ENCODE results near the gene ANKS3.

Gene ANKS3

GRCh38 chr16:4726616-4727015 lies 7.5 kb downstream of the ANKS3 start:
- Histone ChIP-seq H3K9ac (ENCODE audit: low read depth, low read length) (no peak overlapping the region), H3K36me3 (ENCODE audit: insufficient read depth, low read length) (peaks cover 20% of the 10 kb centered on the region), H3K9me3 (ENCODE audit: control insufficient read depth, insufficient read depth, low read length) (no peaks in the 10 kb centered on the region), H3K4me1 (ENCODE audit: insufficient read depth, low read length) (no peaks in the 10 kb centered on the region)

- Histone ChIP-seq H3K36me3 (ENCODE audit: insufficient read depth, low read length) (peaks cover 16% of the 10 kb centered on the region), H3K4me1 (ENCODE audit: insufficient read depth, low read length) (no peaks in the 10 kb centered on the region), H3K9me3 (ENCODE audit: control insufficient read depth, insufficient read depth, low read length) (no peaks in the 10 kb centered on the region), H3K9ac (ENCODE audit: low read depth, low read length) (no peak overlapping the region)
These were observed 9.3 kb downstream of the ANKS3 start for GRCh38 chr16:4724661-4725270.

GRCh38 chr16:4723071-4723767 lies 10.9 kb downstream of the ANKS3 start:
- H3K9ac ChIP-seq (ENCODE audit: low read depth, low read length): no peak overlapping the region
- no peaks in the 10 kb centered on the region; the same call in 1 of the 2 replicates for H3K4me1 ChIP-seq (ENCODE audit: insufficient read depth, low read length)
- peaks cover 11% of the 10 kb centered on the region; the same call in 1 of the 2 replicates for H3K36me3 ChIP-seq (ENCODE audit: insufficient read depth, low read length)
- H3K9me3 ChIP-seq (ENCODE audit: control insufficient read depth, insufficient read depth, low read length): no peaks in the 10 kb centered on the region

GRCh38 chr16:4718466-4718865 lies 15.6 kb downstream of the ANKS3 start:
- Histone ChIP-seq H3K36me3 (ENCODE audit: insufficient read depth, low read length) (no peaks in the 10 kb centered on the region), H3K9ac (ENCODE audit: low read depth, low read length) (no peak overlapping the region; the same call in 1 of the 2 replicates), H3K4me1 (ENCODE audit: insufficient read depth, low read length) (peaks cover 3% of the 10 kb centered on the region), H3K9me3 (ENCODE audit: control insufficient read depth, insufficient read depth, low read length) (no peaks in the 10 kb centered on the region)

GRCh38 chr16:4714996-4715395 lies 19.1 kb downstream of the ANKS3 start:
- H3K9ac ChIP-seq (ENCODE audit: low read depth, low read length): no peak overlapping the region
- H3K4me1 ChIP-seq (ENCODE audit: insufficient read depth, low read length): peaks cover 3% of the 10 kb centered on the region
- H3K36me3 ChIP-seq (ENCODE audit: insufficient read depth, low read length): peaks cover 5% of the 10 kb centered on the region; the same call in 1 of the 2 replicates
- H3K9me3 ChIP-seq (ENCODE audit: control insufficient read depth, insufficient read depth, low read length): no peaks in the 10 kb centered on the region

DNA sequence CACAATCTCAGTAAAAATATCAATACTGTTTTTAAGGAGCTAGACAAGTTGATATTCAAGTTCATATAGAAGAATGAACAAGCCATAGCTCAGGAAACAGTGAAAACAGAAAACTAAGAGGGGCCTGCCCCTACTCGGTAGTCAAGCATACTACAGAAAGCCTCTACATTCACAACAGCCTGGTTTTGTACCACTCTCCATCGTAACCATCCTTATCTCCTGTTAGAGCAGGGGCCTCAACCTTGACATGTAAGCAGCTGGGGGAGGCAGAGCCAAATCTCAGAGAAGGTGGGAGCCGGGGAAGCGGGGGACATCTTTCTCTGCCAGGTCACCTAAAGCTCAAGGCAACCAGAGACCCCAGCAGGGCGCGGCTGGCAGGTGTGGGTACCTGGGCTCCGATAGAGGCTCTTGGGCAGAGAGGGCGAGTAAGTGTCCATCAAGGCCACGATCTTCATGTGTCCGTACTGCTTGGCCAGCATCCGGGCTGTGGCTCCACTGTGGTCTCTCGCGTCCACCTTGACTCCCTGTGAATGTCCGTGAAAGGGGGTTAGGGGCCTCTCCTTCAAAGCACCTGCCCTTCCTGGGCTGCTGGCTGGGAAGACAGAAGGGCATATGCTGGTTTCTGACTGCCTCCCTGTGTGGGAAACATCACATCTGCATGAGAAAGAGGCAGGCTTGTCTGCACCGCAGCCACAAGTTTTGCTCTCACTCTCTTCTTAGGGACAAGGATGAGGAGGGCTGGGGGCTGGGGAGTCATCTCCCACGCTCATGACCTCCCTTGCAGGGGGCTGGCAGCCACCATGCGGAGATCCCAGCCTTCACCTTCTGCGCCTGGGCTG lies 20.2 kb downstream of the ANKS3 start:
- no peak overlapping the region for H3K9ac ChIP-seq (ENCODE audit: low read depth, low read length)
- H3K36me3 ChIP-seq (ENCODE audit: insufficient read depth, low read length): peaks cover 10% of the 10 kb centered on the region; the same call in 1 of the 2 replicates
- no peaks in the 10 kb centered on the region for H3K9me3 ChIP-seq (ENCODE audit: control insufficient read depth, insufficient read depth, low read length)
- peaks cover 3% of the 10 kb centered on the region for H3K4me1 ChIP-seq (ENCODE audit: insufficient read depth, low read length)

DNA sequence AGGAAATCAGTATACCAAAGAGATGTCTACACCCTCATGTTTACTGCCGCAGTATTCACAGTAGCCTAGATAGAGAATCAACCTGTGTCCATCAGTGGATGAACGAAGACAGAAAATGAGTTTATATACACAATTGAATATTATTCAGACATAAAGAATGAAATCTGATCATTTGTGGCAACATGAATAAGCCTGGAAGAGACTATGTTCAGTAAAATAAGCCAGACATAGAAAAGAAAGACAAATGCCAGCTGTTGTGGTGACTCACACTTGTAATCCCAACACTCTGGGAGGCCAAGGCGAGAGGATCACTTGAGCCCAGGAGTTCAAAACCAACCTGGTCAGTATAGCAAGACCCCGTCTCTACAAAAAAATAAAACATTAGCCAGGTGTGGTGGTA lies 24.6 kb downstream of the ANKS3 start:
- H3K9ac ChIP-seq (ENCODE audit: low read depth, low read length): no peak overlapping the region
- no peaks in the 10 kb centered on the region for H3K9me3 ChIP-seq (ENCODE audit: control insufficient read depth, insufficient read depth, low read length)
- peaks cover 10% of the 10 kb centered on the region for H3K36me3 ChIP-seq (ENCODE audit: insufficient read depth, low read length)
- peaks cover 3% of the 10 kb centered on the region for H3K4me1 ChIP-seq (ENCODE audit: insufficient read depth, low read length)

GRCh38 chr16:4706871-4707270 lies 27.2 kb downstream of the ANKS3 start:
- H3K9ac ChIP-seq (ENCODE audit: low read depth, low read length): no peak overlapping the region
- no peaks in the 10 kb centered on the region for H3K9me3 ChIP-seq (ENCODE audit: control insufficient read depth, insufficient read depth, low read length)
- peaks cover 15% of the 10 kb centered on the region for H3K36me3 ChIP-seq (ENCODE audit: insufficient read depth, low read length)
- no peaks in the 10 kb centered on the region for H3K4me1 ChIP-seq (ENCODE audit: insufficient read depth, low read length)

DNA sequence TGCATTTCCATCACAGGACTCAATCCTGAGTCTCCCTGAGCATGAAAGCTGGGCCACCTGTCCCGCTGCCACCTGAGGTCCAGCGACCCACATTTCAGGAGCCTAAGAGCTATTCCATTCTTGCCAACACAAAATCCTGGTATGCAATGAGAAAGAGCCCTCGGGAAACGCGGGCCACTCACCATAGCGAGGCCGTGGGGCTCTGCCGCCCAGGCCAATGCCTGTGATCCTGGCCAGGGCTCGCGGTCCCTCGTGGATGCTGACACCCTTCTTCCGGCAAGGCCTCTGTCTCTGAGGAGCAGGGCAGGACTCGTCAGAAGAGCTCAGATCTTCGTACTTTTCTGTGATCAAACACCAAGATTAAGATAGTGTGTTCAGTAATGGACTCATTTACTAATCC lies 29.2 kb downstream of the ANKS3 start:
- Histone ChIP-seq H3K4me1 (ENCODE audit: insufficient read depth, low read length) (no peaks in the 10 kb centered on the region), H3K9me3 (ENCODE audit: control insufficient read depth, insufficient read depth, low read length) (no peaks in the 10 kb centered on the region), H3K36me3 (ENCODE audit: insufficient read depth, low read length) (peaks cover 12% of the 10 kb centered on the region), H3K9ac (ENCODE audit: low read depth, low read length) (no peak overlapping the region)

DNA sequence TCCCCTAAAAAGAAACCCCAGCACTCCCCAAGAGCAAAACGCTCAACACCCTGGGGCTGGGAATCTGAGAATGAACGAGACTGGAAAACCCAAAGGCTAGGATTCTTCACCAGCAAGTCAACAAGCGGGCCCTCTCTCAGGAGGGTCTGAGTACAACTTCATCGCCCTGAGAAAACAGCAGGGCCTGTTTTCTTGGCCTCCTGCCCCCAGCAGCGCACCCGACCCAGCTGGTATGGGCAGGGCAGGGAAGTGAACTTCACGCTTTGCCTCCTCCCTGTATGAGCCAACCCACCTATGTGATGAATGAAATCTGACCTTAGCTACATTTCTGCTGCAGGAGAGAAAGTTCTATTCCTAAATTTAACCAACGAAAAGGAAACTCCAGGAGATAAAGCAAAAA lies 29.6 kb downstream of the ANKS3 start:
- Histone ChIP-seq H3K9me3 (ENCODE audit: control insufficient read depth, insufficient read depth, low read length) (no peaks in the 10 kb centered on the region), H3K4me1 (ENCODE audit: insufficient read depth, low read length) (no peaks in the 10 kb centered on the region), H3K36me3 (ENCODE audit: insufficient read depth, low read length) (peaks cover 10% of the 10 kb centered on the region), H3K9ac (ENCODE audit: low read depth, low read length) (no peak overlapping the region)

GRCh38 chr16:4703906-4704305 lies 30.2 kb downstream of the ANKS3 start:
- H3K9ac ChIP-seq (ENCODE audit: low read depth, low read length): no peak overlapping the region
- H3K36me3 ChIP-seq (ENCODE audit: insufficient read depth, low read length): peaks cover 13% of the 10 kb centered on the region
- H3K4me1 ChIP-seq (ENCODE audit: insufficient read depth, low read length): no peaks in the 10 kb centered on the region
- no peaks in the 10 kb centered on the region for H3K9me3 ChIP-seq (ENCODE audit: control insufficient read depth, insufficient read depth, low read length)

DNA sequence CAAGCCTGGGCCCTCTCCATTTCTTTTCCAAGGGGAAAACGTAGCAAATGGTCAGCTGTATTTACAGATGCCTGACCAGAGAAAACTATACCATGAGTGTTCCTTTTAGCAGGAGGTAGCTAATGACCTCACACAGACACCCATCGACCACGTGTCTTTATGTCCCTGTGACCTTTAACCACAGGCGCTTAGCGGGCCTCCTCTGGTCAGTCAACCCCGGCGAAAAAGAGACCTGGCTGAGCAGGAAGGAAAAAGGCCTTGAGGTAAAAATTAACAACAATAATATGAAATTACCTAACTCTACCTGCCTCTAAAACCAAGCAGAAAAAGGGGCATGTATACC lies 31.6 kb downstream of the ANKS3 start:
- H3K36me3 ChIP-seq (ENCODE audit: insufficient read depth, low read length): peaks cover 17% of the 10 kb centered on the region
- no peak overlapping the region for H3K9ac ChIP-seq (ENCODE audit: low read depth, low read length)
- H3K9me3 ChIP-seq (ENCODE audit: control insufficient read depth, insufficient read depth, low read length): no peaks in the 10 kb centered on the region
- no peaks in the 10 kb centered on the region for H3K4me1 ChIP-seq (ENCODE audit: insufficient read depth, low read length)

- no peaks in the 10 kb centered on the region for H3K9me3 ChIP-seq (ENCODE audit: control insufficient read depth, insufficient read depth, low read length)
- no peaks in the 10 kb centered on the region for H3K4me1 ChIP-seq (ENCODE audit: insufficient read depth, low read length)
- peaks cover 17% of the 10 kb centered on the region for H3K36me3 ChIP-seq (ENCODE audit: insufficient read depth, low read length)
- no peak overlapping the region for H3K9ac ChIP-seq (ENCODE audit: low read depth, low read length)
These were observed 32.1 kb downstream of the ANKS3 start for GRCh38 chr16:4701791-4702465.

DNA sequence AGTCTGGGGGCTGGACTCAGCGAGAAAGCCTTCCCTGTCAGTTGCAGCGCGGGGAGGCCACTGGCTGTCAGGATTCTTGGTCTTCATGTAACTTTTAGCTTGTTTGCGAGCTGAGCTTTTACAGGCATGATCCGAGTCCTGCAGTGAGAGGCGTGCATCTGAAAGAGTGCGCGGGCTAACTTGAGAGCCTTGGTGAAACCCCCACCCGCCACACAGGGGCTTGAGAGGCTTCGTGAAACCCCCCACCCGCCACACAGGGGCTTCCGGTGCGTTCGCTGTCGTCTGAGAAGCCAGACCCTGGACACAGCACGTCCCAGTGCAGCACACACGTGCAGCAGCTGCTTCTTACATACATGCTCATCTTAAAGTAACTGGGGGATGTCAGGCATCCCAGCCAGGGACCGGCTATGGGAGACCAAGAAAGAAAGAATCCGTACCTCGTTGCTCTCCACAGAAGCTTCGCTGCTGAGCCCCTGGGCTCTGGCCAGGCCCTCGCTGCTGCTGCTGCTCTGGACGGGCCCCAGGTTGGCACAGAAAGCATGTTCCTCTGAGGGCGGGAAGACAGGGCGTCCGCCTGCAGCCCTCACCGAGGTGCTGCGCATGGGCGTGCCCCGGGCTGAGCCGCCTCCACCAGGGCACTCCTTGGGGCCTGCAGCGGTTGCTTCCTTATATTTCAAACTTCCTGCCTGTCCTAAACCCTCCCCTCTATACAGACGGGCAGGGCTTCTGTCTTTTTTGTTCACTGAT lies 32.9 kb downstream of the ANKS3 start:
- Histone ChIP-seq H3K4me1 (ENCODE audit: insufficient read depth, low read length) (no peaks in the 10 kb centered on the region), H3K9me3 (ENCODE audit: control insufficient read depth, insufficient read depth, low read length) (no peaks in the 10 kb centered on the region), H3K36me3 (ENCODE audit: insufficient read depth, low read length) (peaks cover 17% of the 10 kb centered on the region), H3K9ac (ENCODE audit: low read depth, low read length) (no peak overlapping the region)

All from ES-I3 (cell line).